ENCODE results near the gene SLC25A30. TPM values are rescaled to one million over a fixed set of nuclear protein-coding genes. Genes with fewer than 3 reads are reported as not detected.

Gene SLC25A30
- total and polyA plus RNA-seq, 8 donors = 15.2 to 25.1 (median 17.9) TPM

DNA sequence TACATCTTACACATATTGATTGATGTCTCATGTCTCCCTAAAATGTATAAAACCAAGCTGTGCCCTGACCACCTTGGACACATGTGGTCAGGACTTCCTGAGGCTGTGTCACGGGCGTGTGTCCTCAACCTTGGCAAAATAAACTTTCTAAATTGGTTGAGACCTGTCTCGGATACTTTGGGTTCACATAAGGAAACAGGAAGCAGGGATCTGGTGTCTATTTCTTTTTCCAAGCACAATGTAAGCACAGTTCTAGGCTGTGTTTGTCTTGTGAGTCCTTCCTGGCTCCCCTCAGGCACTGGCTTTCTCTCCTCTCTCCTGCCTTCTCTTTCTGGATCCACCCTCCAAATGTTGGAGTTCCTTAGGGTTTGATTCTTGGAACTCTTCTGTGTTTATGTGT lies 49.6 kb downstream of the SLC25A30 start:
- intact Hi-C loops (cut with DNase I) = no loop called here
- Histone ChIP-seq H3K4me3 (no peak overlapping the region), H3K4me1 (peaks cover 0 to 28% of the 10 kb centered on the region in 2 donors), H3K9me3 (no peaks in the 10 kb centered on the region), H3K27me3 (no peaks in the 10 kb centered on the region), H3K36me3 (no peaks in the 10 kb centered on the region), H3K27ac (no peak overlapping the region)
- ATAC-seq (no peak), DNase-seq (no peak)
- no peak for TF ChIP-seq CTCF (IDR thresholded peaks at IDR 0.05)

DNA sequence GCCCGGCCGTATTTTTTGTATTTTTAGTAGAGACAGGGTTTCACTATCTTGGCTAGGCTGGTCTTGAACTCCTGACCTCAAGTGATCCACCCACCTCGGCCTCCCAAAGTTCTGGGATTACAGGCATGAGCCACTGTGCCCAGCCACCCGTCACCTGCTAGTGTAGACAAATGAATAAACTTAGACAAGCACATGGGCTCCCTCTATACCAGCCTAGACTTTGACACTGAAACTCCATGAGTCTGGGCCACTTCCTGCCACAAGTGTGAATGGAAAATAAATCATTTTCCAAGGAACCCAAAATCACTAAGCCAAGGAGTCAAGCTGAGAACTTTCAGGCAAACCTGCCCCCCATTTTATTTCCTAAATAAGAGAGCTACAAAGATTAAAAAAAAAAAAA lies 50.2 kb downstream of the SLC25A30 start:
- Histone ChIP-seq H3K27ac (peak overlapping the region in 1 of 2 donors; percentile 34), H3K27me3 (no peaks in the 10 kb centered on the region), H3K9me3 (no peaks in the 10 kb centered on the region), H3K36me3 (no peaks in the 10 kb centered on the region), H3K4me3 (no peak overlapping the region), H3K4me1 (peaks cover 0 to 28% of the 10 kb centered on the region in 2 donors)
- ATAC-seq = no peak
- intact Hi-C loops (cut with DNase I) = no loop called here
- no peak for DNase-seq
- TF ChIP-seq CTCF (IDR thresholded peaks at IDR 0.05) = no peak

GRCh38 chr13:45367358-45367757 lies 50.8 kb downstream of the SLC25A30 start:
- DNase-seq = peak in 2 of 4 donors; percentile 77 to 83
- peak; percentile 87 for ATAC-seq
- Histone ChIP-seq H3K27me3 (no peaks in the 10 kb centered on the region), H3K36me3 (peaks cover 0 to 4% of the 10 kb centered on the region in 2 donors), H3K4me1 (peaks cover 0 to 28% of the 10 kb centered on the region in 2 donors), H3K9me3 (no peaks in the 10 kb centered on the region), H3K27ac (peak overlapping the region in 1 of 2 donors; percentile 34), H3K4me3 (no peak overlapping the region)
- no peak for TF ChIP-seq CTCF (IDR thresholded peaks at IDR 0.05)
- intact Hi-C loops (cut with DNase I) = no loop called here

- intact Hi-C loops (cut with DNase I) = no loop called here
- H3K4me1 ChIP-seq = peaks cover 0 to 18% of the 10 kb centered on the region in 2 donors
- DNase-seq (no peak), ATAC-seq (no peak)
- no peaks in the 10 kb centered on the region for H3K9me3 ChIP-seq
- H3K27me3 ChIP-seq = no peaks in the 10 kb centered on the region
- no peak overlapping the region for H3K4me3 ChIP-seq
- no peak overlapping the region for H3K27ac ChIP-seq
- TF ChIP-seq CTCF (IDR thresholded peaks at IDR 0.05) = no peak
- peaks cover 0 to 11% of the 10 kb centered on the region in 2 donors for H3K36me3 ChIP-seq
Measured at GRCh38 chr13:45365558-45365885, 52.7 kb downstream of the SLC25A30 start.

GRCh38 chr13:45364876-45365557 lies 53.2 kb downstream of the SLC25A30 start:
- intact Hi-C loops (cut with DNase I) = no loop called here
- Histone ChIP-seq H3K9me3 (no peaks in the 10 kb centered on the region), H3K27ac (no peak overlapping the region), H3K36me3 (peaks cover 0 to 15% of the 10 kb centered on the region in 2 donors), H3K27me3 (no peaks in the 10 kb centered on the region), H3K4me3 (no peak overlapping the region), H3K4me1 (peaks cover 0 to 18% of the 10 kb centered on the region in 2 donors)
- no peak for TF ChIP-seq CTCF (IDR thresholded peaks at IDR 0.05)
- ATAC-seq (no peak), DNase-seq (no peak)

All from left lung (tissue), 10 donors.